ENCODE measurements around the gene GARRE1. TPM values are rescaled to one million over a fixed set of nuclear protein-coding genes. Genes with fewer than 3 reads are reported as not detected.

The GARRE1 gene
- total RNA-seq, 1 donor from 2014 or later, result 6.1 TPM

DNA sequence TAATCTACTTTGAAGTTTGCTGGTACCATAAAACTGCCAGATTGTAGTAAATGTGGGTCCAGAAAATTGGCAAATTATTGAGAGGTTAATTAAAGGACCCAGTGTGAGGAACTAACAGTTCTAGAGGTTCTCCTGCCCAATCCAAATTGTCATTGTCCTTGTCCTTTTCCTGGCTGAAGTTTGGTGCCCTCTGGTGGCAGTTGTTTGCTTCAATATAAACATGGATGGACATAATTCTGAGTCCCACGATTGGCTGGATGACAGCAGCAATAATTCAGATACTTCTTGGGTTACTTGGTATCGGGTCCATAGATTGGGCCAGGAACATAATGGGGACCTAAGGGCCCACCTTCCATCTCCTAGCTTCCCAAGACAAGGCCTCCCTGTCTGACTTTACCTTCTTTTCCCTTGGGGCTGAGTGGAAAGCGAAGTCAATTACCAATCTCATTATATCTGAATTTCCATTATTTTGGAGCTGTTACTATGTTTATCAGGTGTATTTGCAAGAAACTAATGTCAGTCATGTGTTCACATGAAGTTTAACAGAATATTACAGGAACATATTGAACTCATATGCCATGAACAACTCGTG, 33.8 kb upstream of the GARRE1 start:
- DNase-seq (ENCODE audit: low read depth) (peak; percentile 52), FAIRE-seq (no peak)
- H3K36me3 ChIP-seq (ENCODE audit: control insufficient read depth, insufficient read depth, low read length), result peaks cover 15% of the 10 kb centered on the region

DNA sequence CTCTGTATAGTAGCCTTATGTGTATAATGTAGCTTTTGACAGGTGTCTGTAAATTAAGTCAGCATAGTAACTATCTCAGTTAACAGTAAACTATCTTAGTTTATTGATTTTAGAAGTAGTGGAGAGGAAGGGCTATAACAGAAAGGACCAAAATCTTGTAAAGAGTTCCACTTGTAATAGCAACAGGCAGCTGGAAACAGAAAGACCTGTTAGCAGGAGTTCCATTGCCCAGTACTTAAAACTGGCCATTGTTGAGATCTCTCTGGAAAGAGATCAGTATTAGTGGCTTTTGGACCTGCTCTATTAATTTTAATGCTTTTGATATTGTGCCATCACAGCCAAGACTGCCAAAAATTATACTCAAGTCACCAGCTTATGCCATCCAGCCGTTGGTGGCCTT, 32.0 kb upstream of the GARRE1 start:
- DNase-seq (ENCODE audit: low read depth), result no peak
- no peak overlapping the region for H3K4me3 ChIP-seq (ENCODE audit: low read depth, low read length)
- H3K36me3 ChIP-seq (ENCODE audit: control insufficient read depth, insufficient read depth, low read length), result peaks cover 22% of the 10 kb centered on the region
- no peaks in the 10 kb centered on the region for H3K27me3 ChIP-seq (ENCODE audit: control insufficient read depth, insufficient read depth, low read length)
- FAIRE-seq, result no peak
- TF ChIP-seq, protein P1, sequence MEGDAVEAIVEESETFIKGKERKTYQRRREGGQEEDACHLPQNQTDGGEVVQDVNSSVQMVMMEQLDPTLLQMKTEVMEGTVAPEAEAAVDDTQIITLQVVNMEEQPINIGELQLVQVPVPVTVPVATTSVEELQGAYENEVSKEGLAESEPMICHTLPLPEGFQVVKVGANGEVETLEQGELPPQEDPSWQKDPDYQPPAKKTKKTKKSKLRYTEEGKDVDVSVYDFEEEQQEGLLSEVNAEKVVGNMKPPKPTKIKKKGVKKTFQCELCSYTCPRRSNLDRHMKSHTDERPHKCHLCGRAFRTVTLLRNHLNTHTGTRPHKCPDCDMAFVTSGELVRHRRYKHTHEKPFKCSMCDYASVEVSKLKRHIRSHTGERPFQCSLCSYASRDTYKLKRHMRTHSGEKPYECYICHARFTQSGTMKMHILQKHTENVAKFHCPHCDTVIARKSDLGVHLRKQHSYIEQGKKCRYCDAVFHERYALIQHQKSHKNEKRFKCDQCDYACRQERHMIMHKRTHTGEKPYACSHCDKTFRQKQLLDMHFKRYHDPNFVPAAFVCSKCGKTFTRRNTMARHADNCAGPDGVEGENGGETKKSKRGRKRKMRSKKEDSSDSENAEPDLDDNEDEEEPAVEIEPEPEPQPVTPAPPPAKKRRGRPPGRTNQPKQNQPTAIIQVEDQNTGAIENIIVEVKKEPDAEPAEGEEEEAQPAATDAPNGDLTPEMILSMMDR (IDR thresholded peaks at IDR 0.05; ENCODE audit: insufficient read depth, low read length, severe bottlenecking), result no peak

More for the DNA sequence above, 33.8 kb upstream of the GARRE1 start:
- Histone ChIP-seq H3K4me3 (ENCODE audit: low read depth, low read length) (no peak overlapping the region), H3K27me3 (ENCODE audit: control insufficient read depth, insufficient read depth, low read length) (no peaks in the 10 kb centered on the region)
- TF ChIP-seq, protein P1 (IDR thresholded peaks at IDR 0.05; ENCODE audit: insufficient read depth, low read length, severe bottlenecking), result peak; percentile 68

DNA sequence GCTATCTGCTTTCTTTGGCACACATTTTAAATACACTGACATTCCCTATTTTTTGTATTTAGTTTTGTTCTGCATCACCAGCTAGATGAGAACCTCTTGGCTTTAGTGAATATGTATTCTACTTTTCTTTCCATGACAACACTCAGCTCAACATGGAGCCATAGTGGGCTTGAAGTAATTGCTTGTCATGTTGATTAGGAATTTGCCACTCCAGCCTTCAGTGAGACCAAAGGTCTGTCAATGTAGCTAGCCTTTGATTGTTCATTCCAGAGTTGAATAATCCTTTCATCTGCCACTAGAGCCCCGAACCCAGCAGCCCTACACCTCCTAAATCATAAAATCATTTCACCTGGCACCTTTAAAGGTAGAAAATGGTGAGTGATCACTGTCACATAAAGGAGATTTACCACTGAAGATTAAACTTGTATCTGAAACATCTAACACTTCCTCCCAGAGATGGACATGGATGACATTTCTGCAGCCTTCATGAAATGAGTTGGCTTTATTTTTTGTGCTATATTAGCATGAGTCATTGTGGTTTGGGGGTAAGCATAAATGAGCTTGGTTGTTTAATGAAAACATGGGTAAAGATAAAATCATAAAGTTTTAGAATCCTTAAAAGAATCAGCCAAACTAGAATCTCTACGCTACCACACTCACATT, 29.2 kb upstream of the GARRE1 start:
- H3K36me3 ChIP-seq (ENCODE audit: control insufficient read depth, insufficient read depth, low read length), result peaks cover 28% of the 10 kb centered on the region
- FAIRE-seq, result no peak
- peak; percentile 11 for DNase-seq (ENCODE audit: low read depth)
- TF ChIP-seq, protein P1 (IDR thresholded peaks at IDR 0.05; ENCODE audit: insufficient read depth, low read length, severe bottlenecking), result no peak
- H3K27me3 ChIP-seq (ENCODE audit: control insufficient read depth, insufficient read depth, low read length), result no peaks in the 10 kb centered on the region
- H3K4me3 ChIP-seq (ENCODE audit: low read depth, low read length), result no peak overlapping the region

DNA sequence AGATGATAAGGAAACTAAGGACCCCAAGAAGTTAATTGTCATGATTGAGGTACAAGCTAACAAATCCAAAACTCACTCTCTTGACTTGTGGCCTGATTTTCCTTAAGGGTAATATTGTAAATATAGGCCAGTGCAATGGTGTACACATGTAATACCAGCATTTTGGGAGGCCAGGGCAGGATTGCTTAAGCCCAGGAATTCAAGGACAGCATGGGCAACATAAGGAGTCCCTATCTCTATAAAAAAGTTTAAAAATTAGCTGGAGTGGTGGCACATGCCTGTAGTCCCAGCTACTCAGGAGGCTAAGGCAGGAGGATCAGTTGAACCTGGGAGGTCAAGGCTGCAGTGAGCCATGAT, 28.7 kb upstream of the GARRE1 start:
- Histone ChIP-seq H3K36me3 (ENCODE audit: control insufficient read depth, insufficient read depth, low read length) (peaks cover 28% of the 10 kb centered on the region), H3K27me3 (ENCODE audit: control insufficient read depth, insufficient read depth, low read length) (no peaks in the 10 kb centered on the region), H3K4me3 (ENCODE audit: low read depth, low read length) (no peak overlapping the region)
- TF ChIP-seq, protein P1 (IDR thresholded peaks at IDR 0.05; ENCODE audit: insufficient read depth, low read length, severe bottlenecking), result no peak
- FAIRE-seq (no peak), DNase-seq (ENCODE audit: low read depth) (no peak)

DNA sequence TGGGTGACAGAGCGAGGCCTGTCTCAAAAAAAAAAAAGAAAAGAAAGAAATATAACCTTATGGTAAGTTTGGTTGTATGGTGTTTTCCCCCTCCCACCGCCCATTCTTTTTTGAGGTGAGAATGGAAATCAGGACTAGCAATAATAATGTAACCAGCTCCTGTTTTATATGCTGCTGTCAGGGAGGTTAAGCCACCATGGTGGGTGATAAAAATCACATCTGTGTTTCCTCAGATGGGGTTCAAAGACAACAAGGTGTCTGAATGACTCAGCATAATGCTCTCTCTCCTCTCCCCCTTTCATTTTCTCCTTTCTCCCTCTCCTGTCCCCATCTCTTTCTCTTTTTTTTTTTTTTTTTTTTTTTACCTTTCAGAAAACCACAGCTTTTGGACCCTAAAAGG, 28.3 kb upstream of the GARRE1 start:
- Histone ChIP-seq H3K36me3 (ENCODE audit: control insufficient read depth, insufficient read depth, low read length) (peaks cover 27% of the 10 kb centered on the region), H3K27me3 (ENCODE audit: control insufficient read depth, insufficient read depth, low read length) (no peaks in the 10 kb centered on the region), H3K4me3 (ENCODE audit: low read depth, low read length) (no peak overlapping the region)
- FAIRE-seq, result no peak
- DNase-seq (ENCODE audit: low read depth), result no peak
- TF ChIP-seq, protein P1 (IDR thresholded peaks at IDR 0.05; ENCODE audit: insufficient read depth, low read length, severe bottlenecking), result no peak

Data from bronchial epithelial cell (primary cell).